GM19025 (cell line): ENCODE results near the gene THTPA.
"Not testable (repeated sequence)": the region's sequence is repeated elsewhere in the genome, so short reads cannot be mapped to it uniquely, and the experiment has no call there.

Source experiments
- ATAC-seq: cut with Tn5 transposase; IDR thresholded peaks from one replicate; pipeline ENCODE4 v1.9.1; 2021; ENCODE audit warnings: mild to moderate bottlenecking, low read depth, moderate library complexity; ENCODE audit not compliant: unreplicated experiment

Gene THTPA

DNA sequence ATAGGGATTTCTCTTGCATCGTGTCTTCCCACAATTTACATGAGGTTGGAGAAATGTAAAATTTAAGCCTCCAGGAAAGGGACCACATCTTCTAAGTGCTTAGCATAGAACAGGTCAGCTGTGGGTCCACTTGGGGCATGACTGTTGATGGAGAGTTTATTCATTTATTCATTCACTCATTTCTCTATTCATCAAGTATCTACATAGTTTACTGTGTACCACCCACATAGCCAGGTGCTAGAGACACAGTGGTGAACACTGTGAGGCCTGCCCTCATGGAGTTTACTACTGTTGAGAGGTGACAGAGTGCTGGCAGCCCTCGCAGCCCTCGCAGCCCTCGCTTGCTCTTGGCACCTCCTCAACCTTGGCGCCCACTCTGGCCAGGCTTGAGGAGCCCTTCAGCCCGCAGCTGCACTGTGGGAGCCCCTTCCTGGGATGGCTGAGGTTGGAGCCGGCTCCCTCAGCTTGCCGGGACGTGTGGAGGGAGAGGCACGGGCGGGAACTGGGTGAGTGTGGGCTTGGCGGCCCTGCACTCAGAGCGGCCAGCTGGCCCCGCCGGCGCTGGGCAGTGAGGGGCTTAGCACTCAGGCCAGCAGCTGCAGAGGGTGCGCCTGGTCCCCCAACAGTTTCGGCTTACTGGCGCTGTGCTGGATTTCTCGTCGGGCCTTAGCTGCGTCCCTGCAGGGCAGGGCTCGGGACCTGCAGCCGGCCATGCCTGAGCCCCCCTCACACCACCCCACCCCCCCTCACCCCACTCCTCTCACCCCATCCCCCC is 24.3 kb downstream of the THTPA start:
- no peak for ATAC-seq

DNA sequence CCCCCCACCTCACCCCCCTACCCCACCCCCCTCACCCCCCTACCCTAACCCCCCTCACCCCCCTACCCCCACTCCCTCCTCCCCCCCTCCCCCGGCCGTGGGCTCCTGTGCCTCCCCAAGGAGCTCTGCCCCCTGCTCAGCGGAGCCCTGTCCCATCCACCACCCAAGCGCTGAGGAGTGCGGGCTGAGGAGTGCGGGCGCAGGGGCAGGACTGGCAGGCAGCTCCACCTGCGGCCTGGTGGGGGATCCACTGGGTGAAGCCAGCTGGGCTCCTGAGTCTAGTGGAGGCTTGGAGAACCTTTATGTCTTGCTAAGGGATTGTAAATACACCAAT is 24.8 kb downstream of the THTPA start:
- no peak for ATAC-seq

DNA sequence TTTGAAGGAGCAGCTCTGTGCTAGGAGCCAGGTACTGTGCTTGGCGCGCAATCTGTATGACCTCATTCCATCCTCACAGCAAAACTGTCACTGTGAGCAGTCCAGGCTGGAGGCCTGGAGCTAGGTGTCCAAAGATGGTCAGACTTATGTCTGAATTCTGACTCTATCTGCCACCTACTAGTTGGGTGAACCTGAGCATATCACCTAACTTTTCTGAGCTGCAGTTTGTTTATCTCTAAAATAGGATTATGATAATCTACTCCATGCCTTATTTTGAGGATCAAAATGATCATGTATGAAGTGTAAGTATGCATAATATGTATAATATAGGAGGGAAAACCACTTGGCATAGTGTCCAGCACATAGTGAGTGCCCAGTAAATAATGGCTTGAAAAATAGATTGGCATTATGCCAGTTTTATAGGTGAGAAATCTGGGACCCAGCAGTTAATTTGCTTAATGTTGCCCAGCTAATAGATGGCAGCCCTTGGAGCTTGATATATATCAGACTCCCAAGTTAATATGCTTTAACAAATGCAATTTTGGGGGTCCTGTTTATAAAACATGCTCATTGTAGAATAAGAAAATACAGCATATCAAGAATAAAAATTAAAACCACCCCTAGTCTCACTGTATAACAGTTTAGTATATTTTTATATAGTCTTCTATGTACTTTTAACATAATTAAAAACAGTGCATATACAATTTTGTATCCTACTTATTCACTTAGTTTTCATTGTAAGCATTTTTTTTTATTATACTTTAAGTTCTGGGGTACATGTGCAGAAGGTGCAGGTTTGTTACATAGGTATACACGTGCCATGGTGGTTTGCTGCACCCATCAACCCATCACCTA is 27.1 kb downstream of the THTPA start:
- ATAC-seq, result no peak

DNA sequence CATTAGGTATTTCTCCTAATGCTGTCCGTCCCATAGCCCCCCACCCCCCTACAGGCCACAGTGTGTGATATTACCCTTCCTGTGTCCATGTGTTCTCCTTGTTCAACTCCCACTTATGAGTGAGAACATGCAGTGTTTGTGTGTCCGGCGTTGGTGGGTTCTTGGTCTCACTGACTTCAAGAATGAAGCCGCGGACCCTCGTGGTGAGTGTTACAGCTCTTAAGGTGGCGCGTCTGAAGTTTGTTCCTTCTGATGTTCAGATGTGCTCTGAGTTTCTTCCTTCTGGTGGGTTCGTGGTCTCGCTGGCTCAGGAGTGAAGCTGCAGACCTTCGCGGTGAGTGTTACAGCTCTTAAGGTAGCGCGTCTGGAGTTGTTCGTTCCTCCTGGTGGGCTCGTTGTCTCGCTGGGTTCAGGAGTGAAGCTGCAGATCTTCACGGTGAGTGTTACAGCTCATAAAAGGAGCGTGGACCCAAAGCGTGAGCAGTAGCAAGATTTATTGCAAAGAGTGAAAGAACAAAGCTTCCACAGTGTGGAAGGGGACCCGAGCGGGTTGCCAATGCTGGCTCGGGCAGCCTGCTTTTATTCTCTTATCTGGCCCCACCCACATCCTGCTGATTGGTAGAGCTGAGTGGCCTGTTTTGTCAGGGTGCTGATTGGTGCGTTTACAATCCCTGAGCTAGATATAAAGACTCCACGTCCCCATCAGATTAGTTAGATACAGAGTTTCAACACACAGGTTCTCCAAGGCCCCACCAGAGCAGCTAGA is 27.9 kb downstream of the THTPA start:
- not testable (repeated sequence) for ATAC-seq

DNA sequence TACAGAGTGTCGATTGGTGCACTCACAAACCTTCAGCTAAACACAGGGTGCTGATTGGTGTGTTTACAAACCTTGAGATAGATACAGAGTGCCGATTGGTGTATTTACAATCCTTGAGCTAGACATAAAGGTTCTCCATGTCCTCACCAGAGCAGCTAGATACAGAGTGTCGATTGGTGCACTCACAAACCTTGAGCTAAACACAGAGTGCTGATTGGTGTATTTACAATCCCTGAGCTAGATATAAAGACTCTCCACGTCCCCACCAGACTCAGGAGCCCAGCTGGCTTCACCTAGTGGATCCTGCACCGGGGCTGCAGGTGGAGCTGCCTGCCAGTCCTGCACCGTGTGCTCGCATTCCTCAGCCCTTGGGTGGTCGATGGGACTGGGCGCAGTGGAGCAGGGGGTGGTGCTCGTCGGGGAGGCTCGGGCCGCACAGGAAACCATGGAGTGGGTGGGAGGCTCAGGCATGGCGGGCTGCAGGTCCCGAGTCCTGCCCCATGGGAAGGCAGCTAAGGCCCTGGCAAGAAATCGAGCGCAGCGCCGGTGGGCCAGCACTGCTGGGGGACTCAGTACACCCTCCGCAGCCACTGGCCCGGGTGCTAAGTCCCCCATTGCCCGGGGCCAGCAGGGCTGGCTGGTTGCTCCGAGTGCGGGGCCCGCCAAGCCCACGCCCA is 28.6 kb downstream of the THTPA start:
- not testable (repeated sequence) for ATAC-seq

DNA sequence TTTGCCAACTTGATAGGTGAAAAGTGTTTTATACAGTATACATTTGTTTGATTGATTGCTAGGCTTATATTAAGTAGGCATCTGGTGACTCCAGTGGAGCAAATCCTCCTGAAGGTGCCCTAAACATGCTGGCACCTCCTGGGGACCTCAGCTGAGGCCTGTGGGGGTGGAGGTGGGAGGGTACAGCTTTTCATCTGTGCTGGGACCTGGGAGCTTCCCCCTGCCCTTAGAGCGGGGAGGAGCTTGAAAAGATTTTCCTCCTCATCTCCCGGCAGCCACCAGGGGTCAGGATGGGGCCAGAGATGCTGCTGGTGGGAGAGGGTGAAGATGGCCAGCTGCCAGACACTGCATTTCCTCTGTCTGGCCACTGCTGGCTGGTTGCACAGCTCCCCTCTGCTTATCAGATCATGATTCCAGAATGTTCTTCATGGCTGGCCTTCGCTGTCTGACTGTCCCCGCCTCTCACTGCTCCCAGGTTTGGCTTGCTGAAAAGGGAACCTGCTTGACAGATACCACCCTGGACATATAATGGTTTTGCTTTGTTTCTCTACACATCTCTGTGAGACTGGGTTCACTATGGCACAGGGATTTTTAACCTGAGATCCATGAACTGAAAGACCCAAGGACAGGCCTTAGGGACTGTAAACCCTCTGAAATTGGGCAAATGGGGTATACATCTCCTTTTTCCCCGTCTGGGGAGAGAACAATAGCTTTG is 33.0 kb downstream of the THTPA start:
- peak; percentile 98 for ATAC-seq

DNA sequence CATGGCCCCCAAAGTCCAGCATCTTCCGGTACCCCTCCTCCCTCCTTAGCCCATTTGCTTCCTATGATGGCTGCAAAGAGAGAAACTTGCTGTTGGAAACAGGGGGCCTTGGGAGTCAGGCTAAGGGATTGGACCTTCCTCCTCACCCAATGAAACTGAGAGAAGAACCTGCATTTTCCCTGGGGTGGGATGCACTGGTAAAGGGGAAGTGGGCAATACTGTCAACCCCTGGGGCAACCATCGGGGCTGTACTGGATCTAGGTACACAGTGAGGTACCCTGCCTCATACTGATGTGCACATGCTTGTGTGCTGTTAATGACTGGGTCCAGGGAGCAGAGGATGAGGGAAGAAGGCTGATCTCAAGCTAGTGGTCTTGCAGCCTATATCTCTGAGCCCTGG is 33.5 kb downstream of the THTPA start:
- no peak for ATAC-seq

DNA sequence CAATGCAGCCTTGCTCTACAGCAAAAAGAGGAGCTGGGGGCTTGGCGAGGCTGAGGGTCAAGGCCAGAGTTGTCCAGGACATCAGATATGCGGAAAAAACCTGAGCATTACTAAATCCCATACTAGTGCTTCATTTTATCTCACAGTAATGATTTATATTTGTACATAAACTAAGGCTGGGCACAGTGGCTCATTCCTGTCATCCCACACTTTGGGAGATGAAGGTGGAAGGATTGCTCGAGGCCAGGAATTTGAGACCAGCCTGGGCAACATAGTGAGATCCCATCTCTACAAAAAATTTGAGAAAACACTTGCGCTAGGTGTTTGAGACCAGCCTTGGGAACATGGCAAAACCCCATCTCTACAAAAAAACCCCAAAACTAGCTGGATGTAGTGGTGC is 34.1 kb downstream of the THTPA start:
- ATAC-seq, result no peak

DNA sequence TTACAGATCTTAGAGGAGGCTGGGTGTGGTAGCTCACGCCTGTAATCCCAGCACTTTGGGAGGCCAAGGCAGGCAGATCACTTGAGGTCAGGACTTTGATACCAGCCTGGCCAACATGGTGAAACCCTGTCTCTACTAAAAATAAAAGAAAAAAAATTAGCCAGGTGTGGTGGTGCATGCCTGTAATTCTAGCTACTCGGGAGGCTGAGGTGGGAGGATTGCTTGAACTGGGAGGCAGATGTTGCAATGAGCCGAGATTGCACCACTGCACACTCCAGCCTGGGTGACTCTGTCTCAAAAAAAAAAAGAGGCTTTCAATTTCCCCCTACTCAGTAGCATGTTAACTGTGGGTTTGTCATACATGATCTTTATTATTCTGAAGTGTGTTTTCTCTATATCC is 38.1 kb downstream of the THTPA start:
- not testable (repeated sequence) for ATAC-seq

DNA sequence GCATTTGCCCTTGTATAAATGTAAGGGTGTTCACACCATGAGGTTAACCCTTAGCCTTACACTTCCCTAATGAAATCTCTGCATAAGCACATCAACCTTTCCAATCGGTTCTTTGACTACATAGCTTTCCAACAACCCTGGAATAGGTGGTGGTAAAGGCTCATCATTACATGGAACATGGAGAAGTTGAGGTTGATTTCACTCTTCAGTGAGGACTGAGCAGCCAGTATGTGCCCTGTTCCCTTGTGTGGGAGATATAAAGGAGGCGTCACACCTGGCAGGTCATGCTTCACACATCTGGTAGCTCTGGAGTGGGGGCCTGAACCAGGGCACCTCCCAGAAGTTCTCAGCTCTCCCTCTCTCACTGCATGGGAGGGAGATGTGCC is 44.2 kb downstream of the THTPA start:
- no peak for ATAC-seq

DNA sequence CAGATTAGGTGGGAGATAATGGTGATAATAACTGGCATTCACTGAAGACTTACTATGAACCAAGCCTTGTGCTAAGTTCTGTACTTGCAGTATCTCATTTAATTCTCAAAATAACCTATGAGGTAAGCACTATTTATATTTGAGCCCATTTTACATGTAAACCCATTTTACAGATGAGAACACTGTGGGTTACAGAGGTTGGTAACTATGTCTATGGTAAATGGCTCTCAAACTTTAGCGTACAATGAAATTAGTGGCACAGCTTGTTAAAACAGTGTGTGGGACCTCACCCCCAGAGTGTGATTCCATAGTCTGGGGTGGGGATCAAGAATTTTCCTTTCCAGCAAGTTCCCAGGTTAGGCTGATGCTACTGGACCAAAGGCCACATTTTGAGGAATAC is 44.7 kb downstream of the THTPA start:
- ATAC-seq, result no peak

DNA sequence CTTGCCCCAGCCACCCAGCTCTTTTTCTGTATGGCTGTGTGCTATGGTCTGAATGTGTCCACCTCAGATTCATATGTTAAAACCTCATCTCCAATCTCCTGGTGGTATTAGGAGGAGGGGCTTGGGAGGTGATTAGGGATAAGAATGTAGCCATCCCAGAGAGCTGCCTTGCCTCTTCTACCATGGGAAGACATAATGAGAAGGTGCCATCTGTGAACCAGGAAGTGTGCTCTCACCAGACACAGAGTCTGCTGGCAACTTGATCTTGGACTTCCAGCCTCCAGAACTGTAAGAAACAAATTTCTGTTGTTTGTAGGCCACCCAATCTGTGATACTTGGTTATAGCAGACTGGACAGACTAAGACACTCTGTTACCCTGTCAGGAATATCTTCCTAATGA is 45.4 kb downstream of the THTPA start:
- ATAC-seq, result no peak

DNA sequence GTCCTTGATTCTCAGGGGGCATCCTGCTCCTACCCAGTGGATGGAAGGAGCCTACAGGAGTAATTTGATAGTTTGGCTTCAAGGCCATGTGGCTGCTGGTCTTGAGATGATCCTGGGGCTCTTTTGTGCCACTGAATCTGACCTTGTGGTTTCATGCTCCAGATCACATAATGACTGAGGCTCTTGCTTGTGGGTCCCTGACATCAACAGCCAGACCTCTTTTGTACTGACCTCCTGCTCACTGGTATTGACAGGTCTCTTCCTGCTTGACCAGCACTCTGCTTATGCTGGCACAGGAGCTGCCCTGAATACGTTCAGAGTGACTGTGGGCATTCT is 45.7 kb downstream of the THTPA start:
- ATAC-seq, result no peak

DNA sequence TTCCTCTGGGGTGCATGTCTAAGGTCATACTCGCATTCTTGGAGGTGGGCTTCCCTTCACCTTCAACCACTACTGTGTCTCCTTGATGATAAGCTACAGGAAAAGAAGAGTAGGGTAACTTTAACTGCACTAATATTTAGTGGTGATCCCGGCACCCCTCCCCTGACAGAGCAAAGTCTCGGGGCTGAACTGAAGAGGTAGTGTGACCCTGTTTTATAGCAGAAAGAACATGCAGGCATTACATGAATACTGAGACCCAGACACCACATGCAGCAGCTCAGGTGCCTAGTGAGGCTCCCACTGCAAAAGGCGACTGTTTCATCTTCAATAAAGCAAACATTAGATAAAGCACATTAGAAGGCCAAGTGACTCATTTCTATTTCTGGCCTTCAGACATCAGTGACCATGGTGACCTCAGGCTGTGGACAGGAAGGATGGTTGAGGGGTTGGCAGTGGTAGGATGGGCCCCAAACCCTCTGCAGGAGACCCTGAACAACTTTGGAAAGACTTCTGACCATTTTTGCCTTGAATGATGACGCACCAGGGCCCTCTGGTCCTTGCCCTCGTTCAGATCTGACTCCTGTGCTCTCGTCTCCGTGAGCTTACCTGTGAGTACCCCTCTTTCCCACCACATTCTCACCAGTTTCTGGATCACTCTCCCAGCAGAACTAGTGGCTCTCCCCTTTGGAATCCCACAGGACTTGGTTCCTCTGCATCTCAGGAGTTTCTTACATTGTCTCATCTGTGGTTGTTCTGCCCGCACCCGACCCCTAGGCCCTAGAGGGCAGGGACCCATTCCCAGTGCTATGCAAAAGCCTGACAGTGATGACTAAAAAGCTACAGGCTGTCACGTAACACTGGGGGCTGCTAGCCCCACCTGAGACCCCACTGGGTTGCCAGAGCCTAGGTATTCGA is 46.4 kb downstream of the THTPA start:
- ATAC-seq, result no peak

DNA sequence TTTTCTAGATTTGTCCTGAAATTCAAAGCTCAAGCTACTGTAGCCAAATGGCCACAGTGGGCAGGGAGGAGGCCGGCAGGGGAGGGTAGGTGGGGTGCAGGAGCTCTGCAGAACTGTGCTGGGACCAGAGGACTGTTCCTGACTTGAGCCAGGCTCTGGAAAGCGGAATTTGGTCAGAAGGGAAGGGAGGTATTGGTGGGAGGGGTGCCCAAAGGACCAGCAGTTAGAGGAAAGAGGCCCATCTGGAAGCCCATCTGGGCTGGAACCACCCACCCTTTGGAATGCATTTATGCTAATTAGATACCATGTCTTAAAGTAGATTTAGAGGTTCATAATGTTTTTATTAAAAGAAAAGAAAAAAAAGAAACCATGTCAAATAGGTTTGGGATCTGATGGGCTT is 47.0 kb downstream of the THTPA start:
- no peak for ATAC-seq

DNA sequence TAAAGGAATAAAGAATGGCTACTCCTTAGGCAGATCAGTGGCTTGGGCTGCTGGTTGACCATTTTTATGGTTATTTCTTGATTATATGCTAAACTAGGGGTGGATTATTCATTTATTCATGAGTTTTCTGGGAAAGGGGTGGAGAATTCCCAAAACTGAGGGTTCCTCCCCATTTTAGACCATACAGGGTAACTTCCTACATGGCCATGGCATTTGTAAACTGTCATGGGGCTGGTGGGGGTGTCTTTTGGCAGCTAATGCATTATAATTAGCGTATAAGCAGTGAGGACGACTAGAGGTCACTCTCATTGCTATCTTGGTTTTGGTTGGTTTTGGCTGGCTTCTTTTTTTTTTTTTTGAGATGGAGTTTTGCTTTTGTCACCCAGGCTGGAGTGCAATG is 48.1 kb downstream of the THTPA start:
- no peak for ATAC-seq

DNA sequence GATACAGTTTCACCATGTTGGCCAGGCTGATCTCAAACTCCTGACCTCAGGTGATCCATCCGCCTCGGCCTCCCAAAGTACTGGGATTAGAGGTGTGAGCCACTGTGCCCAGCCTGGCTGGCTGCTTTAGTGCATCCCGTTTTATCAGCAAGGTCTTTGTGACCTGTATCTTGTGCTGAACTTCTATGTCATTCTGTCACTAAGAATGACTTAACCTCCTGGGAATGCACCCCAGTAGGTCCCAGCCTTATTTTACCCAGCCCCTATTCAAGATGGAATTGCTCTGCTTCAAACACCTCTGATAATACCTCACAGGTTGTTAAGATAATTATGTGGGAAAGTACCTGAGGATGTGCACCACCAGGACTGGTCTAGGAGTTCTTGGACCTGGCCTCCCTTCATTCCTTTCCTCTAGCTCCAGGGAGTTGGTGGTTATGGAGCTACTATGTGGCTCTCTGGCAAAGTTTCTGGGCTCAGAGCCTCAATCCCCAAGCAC is 48.7 kb downstream of the THTPA start:
- ATAC-seq, result no peak

DNA sequence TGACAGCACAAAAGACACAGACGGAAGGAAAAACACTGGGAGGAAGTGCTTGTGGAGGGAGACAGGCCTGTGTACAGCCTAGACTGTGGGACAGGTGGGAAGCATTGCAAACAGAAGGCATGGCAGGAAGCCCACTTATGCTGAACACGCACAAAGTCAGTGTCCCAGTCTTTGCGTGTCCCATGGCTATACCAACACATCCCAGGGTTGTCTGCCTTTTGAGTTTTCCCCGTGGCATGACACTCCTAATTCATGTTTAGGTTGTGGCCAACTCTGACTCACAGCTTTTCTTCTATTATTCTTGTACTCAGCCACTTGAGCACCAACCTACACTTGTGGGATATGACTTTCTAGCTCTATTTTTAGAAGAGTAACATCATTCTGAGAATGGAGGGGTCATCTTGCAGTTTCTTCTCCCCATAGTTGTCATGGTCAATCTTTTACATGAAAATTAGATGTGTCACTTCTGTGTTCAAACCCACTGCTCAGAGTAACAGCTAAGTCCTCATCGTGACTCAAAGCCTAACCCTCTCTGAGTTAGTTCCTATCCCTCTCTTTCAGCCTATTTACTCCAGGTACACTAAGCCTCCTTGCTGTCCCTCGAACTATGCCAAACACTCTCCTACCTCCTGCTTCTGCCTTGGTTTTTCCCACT is 50.0 kb downstream of the THTPA start:
- peak; percentile 86 for ATAC-seq

DNA sequence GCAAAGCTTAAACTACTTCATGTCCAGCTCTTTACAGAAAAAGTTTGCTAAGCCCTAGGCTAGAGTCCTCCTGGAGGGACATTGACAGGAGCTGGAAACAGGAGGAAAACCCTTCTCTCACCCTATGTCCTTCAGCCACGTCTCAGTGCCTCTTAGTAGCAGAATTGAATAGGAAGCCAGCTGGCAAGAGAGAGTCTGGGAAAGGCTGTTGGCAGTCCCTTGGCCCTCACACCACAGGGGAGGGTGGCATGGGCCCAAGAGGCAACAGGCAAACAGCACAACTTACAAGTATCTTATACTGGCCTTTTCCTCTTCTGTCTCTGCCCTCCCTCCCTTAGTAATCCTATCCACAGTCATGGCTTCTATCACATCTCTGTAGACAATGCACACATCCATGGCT is 52.4 kb downstream of the THTPA start:
- no peak for ATAC-seq
